WTC11 (cell line): Measurements from ENCODE around the gene RASGRF2.

Experiments
- EMX1 ChIP-seq: fragments of 250-450 bp; sonication (Bioruptor Pico); IDR thresholded peaks from 2 replicates; pipeline ENCODE4 v1.8.0; 2021; ENCODE audit warnings: mild to moderate bottlenecking
- ESRRA ChIP-seq: sonication (generic); formaldehyde crosslinking; IDR thresholded peaks from 2 replicates; pipeline ENCODE4 v1.8.1; 2022; ENCODE audit warnings: mild to moderate bottlenecking, missing genetic modification reagents, borderline replicate concordance
- JUN ChIP-seq: sonication (generic); formaldehyde crosslinking; IDR thresholded peaks from 2 replicates; pipeline ENCODE4 v1.8.0; 2023; ENCODE audit warnings: mild to moderate bottlenecking, missing genetic modification reagents
- KAT7 ChIP-seq: sonication (generic); formaldehyde crosslinking; IDR thresholded peaks from 2 replicates; pipeline ENCODE4 v1.8.1; 2023; ENCODE audit warnings: missing genetic modification reagents, mild to moderate bottlenecking, borderline replicate concordance
- NFE2L1 ChIP-seq: sonication (generic); formaldehyde crosslinking; IDR thresholded peaks from 2 replicates; pipeline ENCODE4 v1.8.1; 2023; ENCODE audit warnings: missing genetic modification reagents
- RELA ChIP-seq: sonication (generic); formaldehyde crosslinking; IDR thresholded peaks from 2 replicates; pipeline ENCODE4 v1.8.1; 2022; ENCODE audit warnings: missing genetic modification reagents, mild to moderate bottlenecking, borderline replicate concordance
- SMAD3 ChIP-seq: sonication (generic); formaldehyde crosslinking; IDR thresholded peaks from 2 replicates; pipeline ENCODE4 v1.8.0; 2022; ENCODE audit warnings: missing genetic modification reagents, mild to moderate bottlenecking, borderline replicate concordance
- TF ChIP-seq, protein P1 (sequence below): fragments of 200-600 bp; IDR thresholded peaks from 2 replicates; pipeline ENCODE4 v1.8.0; 2022; ENCODE audit warnings: antibody characterized with exemption

GRCh38 chr5:80963521-80963895 lies 3.3 kb downstream of the RASGRF2 start:
- TF ChIP-seq, protein P1, sequence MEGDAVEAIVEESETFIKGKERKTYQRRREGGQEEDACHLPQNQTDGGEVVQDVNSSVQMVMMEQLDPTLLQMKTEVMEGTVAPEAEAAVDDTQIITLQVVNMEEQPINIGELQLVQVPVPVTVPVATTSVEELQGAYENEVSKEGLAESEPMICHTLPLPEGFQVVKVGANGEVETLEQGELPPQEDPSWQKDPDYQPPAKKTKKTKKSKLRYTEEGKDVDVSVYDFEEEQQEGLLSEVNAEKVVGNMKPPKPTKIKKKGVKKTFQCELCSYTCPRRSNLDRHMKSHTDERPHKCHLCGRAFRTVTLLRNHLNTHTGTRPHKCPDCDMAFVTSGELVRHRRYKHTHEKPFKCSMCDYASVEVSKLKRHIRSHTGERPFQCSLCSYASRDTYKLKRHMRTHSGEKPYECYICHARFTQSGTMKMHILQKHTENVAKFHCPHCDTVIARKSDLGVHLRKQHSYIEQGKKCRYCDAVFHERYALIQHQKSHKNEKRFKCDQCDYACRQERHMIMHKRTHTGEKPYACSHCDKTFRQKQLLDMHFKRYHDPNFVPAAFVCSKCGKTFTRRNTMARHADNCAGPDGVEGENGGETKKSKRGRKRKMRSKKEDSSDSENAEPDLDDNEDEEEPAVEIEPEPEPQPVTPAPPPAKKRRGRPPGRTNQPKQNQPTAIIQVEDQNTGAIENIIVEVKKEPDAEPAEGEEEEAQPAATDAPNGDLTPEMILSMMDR: no peak
- TF ChIP-seq EMX1 (no peak), NFE2L1 (CRISPR knock-in tag) (no peak), JUN (CRISPR knock-in tag) (no peak), ESRRA (CRISPR knock-in tag) (no peak), KAT7 (CRISPR knock-in tag) (no peak), SMAD3 (CRISPR knock-in tag) (no peak), RELA (CRISPR knock-in tag) (no peak)
